GM23248 (cell line): ENCODE measurements around the gene CXCL9. TPM values are rescaled to one million over a fixed set of nuclear protein-coding genes. Genes with fewer than 3 reads are reported as not detected.

Source experiments
- DNase-seq: peaks from one replicate; pipeline ENCODE4 v3.0.0-alpha.2; 2015
- H2AFZ ChIP-seq: fragments of 200-600 bp; sonication (generic); 2 replicates; pipeline ENCODE4 v1.6.1; 2016; ENCODE audit warnings: antibody characterized with exemption
- H3F3A ChIP-seq: fragments of 200-600 bp; sonication (generic); 2 replicates; pipeline ENCODE4 v1.6.1; 2016; ENCODE audit warnings: mild to moderate bottlenecking, antibody characterized with exemption, mixed run types; ENCODE audit not compliant: insufficient read depth
- H3K27ac ChIP-seq: fragments of 200-600 bp; sonication (generic); 2 replicates; pipeline ENCODE4 v1.5.1; 2016; ENCODE audit warnings: mild to moderate bottlenecking
- H3K27me3 ChIP-seq: fragments of 200-600 bp; sonication (generic); replicated peaks from 2 replicates; pipeline ENCODE4 v1.6.1; 2016; ENCODE audit warnings: mild to moderate bottlenecking; ENCODE audit not compliant: insufficient read depth
- H3K36me3 ChIP-seq: fragments of 200-600 bp; sonication (generic); 2 replicates; pipeline ENCODE4 v1.6.1; 2016; ENCODE audit warnings: low read depth, mild to moderate bottlenecking
- H3K4me1 ChIP-seq: fragments of 200-600 bp; sonication (generic); 2 replicates; pipeline ENCODE4 v1.6.1; 2016; ENCODE audit warnings: mild to moderate bottlenecking; ENCODE audit not compliant: insufficient read depth
- H3K4me2 ChIP-seq: fragments of 200-600 bp; sonication (generic); one replicate; pipeline ENCODE4 v1.6.1; 2016; ENCODE audit warnings: mild to moderate bottlenecking; ENCODE audit not compliant: unreplicated experiment
- H3K4me3 ChIP-seq: fragments of 200-600 bp; sonication (generic); 2 replicates; pipeline ENCODE4 v1.5.1; 2016; ENCODE audit warnings: mild to moderate bottlenecking
- H3K79me2 ChIP-seq: fragments of 200-600 bp; sonication (generic); 2 replicates; pipeline ENCODE4 v1.6.1; 2016; ENCODE audit warnings: mild to moderate bottlenecking; ENCODE audit not compliant: insufficient read depth
- H3K9ac ChIP-seq: fragments of 200-600 bp; sonication (generic); 2 replicates; pipeline ENCODE4 v1.6.1; 2016; ENCODE audit warnings: mild to moderate bottlenecking
- H3K9me2 ChIP-seq: fragments of 200-600 bp; sonication (generic); 2 replicates; pipeline ENCODE4 v1.6.1; 2016; ENCODE audit warnings: mixed run types, mild to moderate bottlenecking, moderate library complexity; ENCODE audit not compliant: insufficient read depth
- H3K9me3 ChIP-seq: fragments of 200-600 bp; sonication (generic); one replicate; pipeline ENCODE4 v1.6.1; 2017; ENCODE audit warnings: low read depth
- H4K20me1 ChIP-seq: fragments of 200-600 bp; sonication (generic); 2 replicates; pipeline ENCODE4 v1.6.0; 2016; ENCODE audit not compliant: insufficient read depth
- EZH2 ChIP-seq: fragments of 200-600 bp; sonication (generic); IDR thresholded peaks from 2 replicates; pipeline ENCODE4 v1.6.1; 2018; ENCODE audit warnings: antibody characterized with exemption, mild to moderate bottlenecking; ENCODE audit not compliant: insufficient read depth, poor library complexity, severe bottlenecking
- EZH2phosphoT487 ChIP-seq: fragments of 200-600 bp; sonication (generic); IDR thresholded peaks from 2 replicates; pipeline ENCODE4 v1.6.1; 2018; ENCODE audit warnings: antibody characterized with exemption, moderate library complexity, mild to moderate bottlenecking, low read depth; ENCODE audit not compliant: insufficient read depth
- WGBS, 2 experiments: methylation state at CpG; one replicate each; pipeline ENCODE4 v1.1.6; 2015 to 2017; ENCODE audit warnings: low lambda C conversion rate in 2 of 2, low coverage in 1 of 2; ENCODE audit errors: missing lambda C conversion rate in 2 of 2; 5-methylcytosine and 5-hydroxymethylcytosine counted together
- in situ Hi-C: fragments of 300-500 bp; cut with MboI; formaldehyde crosslinking; loops from 2 replicates; pipeline ENCODE4 v1.15.0; 2020
- polyA plus RNA-seq: library from polyadenylated mRNA; unstranded; fragments of >200 nt; fragmentation: Nextera tagmentation; extraction: Ambion mirVana; gene quantifications from 2 replicates; pipeline ENCODE4 v1.2.1, GENCODE V29; 2016
- total RNA-seq: library from RNA; depleted of rRNA; stranded (reverse); fragments of >200 nt; shearing (Covaris generic); gene quantifications from 2 replicates; pipeline ENCODE4 v1.2.3, GENCODE V29; 2014

Gene CXCL9
- total and polyA plus RNA-seq, 2 experiments from 2014 or later: not detected

DNA sequence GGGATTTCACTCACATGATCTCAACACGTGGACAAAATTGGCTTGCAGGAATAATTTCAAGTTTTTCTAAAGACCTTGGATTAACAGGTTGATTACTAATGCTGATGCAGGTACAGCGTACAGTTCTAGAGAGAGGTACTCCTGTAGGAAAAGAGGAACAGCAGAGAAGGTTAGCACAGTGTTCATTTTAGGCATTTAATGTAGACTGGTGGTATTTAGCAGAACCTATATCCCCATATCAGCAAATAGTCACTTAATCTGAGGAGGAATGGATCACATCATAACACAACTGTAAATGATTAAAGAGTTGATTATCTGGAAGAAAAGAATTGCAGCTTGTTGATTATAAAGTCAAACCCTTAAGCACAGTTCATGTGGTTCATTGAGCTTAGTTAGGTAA is 15.4 kb upstream of the CXCL9 start:
- Histone ChIP-seq H3K4me3 (no peak overlapping the region), H3K9me2 (no peaks in the 10 kb centered on the region), H4K20me1 (no peaks in the 10 kb centered on the region), H3F3A (no peaks in the 10 kb centered on the region), H3K36me3 (no peaks in the 10 kb centered on the region), H3K4me2 (no peak overlapping the region), H3K4me1 (no peaks in the 10 kb centered on the region), H2AFZ (no peak overlapping the region), H3K27me3 (peaks cover 9% of the 10 kb centered on the region; the same call in 1 of the 2 replicates), H3K9ac (no peak overlapping the region), H3K9me3 (no peaks in the 10 kb centered on the region), H3K79me2 (no peaks in the 10 kb centered on the region), H3K27ac (no peak overlapping the region)
- no peak for TF ChIP-seq EZH2
- no peak for TF ChIP-seq EZH2phosphoT487
- 70 to 78% methylated on average over 2 of the region's 2 CpGs for WGBS, 2 experiments
- in situ Hi-C loops: no loop called here
- no peak for DNase-seq

DNA sequence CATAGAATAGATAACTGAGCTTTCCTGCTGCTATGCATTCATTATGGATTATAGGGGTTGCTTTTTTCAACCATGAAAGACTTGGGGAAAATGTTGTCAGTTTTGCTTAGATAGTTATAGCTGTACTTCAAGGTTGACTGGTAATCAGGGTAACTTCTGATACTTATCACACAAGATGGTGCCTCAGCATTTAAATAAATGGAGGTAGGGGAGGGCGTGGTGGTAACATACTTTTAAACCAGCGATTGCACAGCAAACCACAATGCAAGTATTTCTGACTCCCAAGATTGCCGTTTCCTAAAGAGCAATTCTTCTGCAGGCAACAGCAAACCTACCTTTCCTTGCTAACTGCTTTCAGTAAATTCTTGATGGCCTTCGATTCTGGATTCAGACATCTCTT is 14.7 kb upstream of the CXCL9 start:
- H3K79me2 ChIP-seq: no peaks in the 10 kb centered on the region
- no peaks in the 10 kb centered on the region for H3K4me1 ChIP-seq
- DNase-seq: no peak
- peaks cover 9% of the 10 kb centered on the region; the same call in 1 of the 2 replicates for H3K27me3 ChIP-seq
- no peak overlapping the region for H3K4me3 ChIP-seq
- H3F3A ChIP-seq: no peaks in the 10 kb centered on the region
- WGBS, 2 experiments: 58 to 64% methylated on average over 4 of the region's 4 CpGs
- H3K27ac ChIP-seq: no peak overlapping the region
- no peak overlapping the region for H3K4me2 ChIP-seq
- in situ Hi-C loops: no loop called here
- H2AFZ ChIP-seq: no peak overlapping the region
- H3K9me3 ChIP-seq: no peaks in the 10 kb centered on the region
- TF ChIP-seq EZH2phosphoT487 (no peak), EZH2 (no peak)
- H4K20me1 ChIP-seq: no peaks in the 10 kb centered on the region
- no peaks in the 10 kb centered on the region for H3K36me3 ChIP-seq
- H3K9me2 ChIP-seq: no peaks in the 10 kb centered on the region
- no peak overlapping the region for H3K9ac ChIP-seq

DNA sequence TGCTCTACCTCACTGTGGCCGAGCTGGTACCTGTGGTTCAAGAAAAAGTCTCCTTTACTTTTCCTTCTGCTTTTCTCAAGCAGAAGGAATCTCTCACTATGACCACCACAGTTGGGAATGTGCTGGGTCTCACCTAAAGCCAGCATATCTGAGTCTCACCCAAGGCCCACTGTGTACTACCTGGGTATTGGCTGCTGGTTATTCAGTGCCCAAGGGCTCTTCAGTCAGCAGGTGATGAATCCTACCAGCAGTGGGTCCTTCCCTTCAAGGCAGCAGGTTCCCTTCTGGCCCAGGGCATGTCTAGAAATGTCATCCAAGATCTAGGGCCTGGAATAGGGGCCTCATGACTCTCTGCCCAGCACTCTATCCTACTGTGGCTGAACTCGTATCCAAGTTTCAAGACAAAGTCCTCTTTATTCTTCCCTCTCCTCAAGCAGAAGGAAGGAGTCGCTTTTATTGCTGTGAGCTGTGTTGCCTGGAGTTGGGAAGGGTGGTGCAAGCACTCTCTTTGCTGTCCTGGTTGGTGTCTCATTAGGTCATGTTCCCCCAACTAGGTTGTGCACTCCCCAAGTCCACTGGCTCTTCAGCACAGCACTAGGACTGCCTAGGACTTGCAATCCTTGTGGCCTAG is 9.9 kb upstream of the CXCL9 start:
- no peak overlapping the region for H3K4me3 ChIP-seq
- no peak for DNase-seq
- H2AFZ ChIP-seq: no peak overlapping the region
- H3K27me3 ChIP-seq: no peaks in the 10 kb centered on the region
- H3F3A ChIP-seq: peaks cover 18% of the 10 kb centered on the region
- in situ Hi-C loops: no loop called here
- TF ChIP-seq EZH2 (no peak), EZH2phosphoT487 (no peak)
- H3K36me3 ChIP-seq: no peaks in the 10 kb centered on the region
- peaks cover 11% of the 10 kb centered on the region for H3K4me1 ChIP-seq
- H3K9ac ChIP-seq: no peak overlapping the region
- H4K20me1 ChIP-seq: no peaks in the 10 kb centered on the region
- WGBS, 2 experiments: 67 to 73% methylated on average over 3 of the region's 3 CpGs
- no peak overlapping the region for H3K4me2 ChIP-seq
- H3K27ac ChIP-seq: no peak overlapping the region
- H3K9me2 ChIP-seq: no peaks in the 10 kb centered on the region
- no peaks in the 10 kb centered on the region for H3K79me2 ChIP-seq
- H3K9me3 ChIP-seq: no peaks in the 10 kb centered on the region

DNA sequence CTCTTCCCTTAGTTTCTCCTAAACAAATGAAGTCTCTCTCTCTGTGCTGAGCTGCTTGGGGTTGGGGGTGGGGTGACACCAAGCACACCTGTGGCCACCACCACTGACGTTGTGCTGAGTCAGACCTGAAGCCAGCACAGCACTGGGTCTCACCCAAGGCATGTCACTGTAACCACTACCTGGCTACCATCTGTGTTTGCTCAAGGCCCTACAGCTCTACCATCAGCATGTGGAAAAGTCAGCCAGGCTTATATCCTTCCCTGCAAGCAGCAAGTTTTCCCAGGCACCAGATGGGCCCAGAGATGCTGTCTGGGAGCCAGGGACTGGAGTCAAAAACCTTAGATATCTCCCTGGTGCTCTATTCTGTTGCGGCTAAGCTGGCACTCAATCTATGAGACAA is 9.1 kb upstream of the CXCL9 start:
- in situ Hi-C loops: no loop called here
- Histone ChIP-seq H3K9me2 (no peaks in the 10 kb centered on the region), H3K4me1 (peaks cover 18% of the 10 kb centered on the region), H3K27ac (no peak overlapping the region), H2AFZ (no peak overlapping the region), H3K9me3 (no peaks in the 10 kb centered on the region), H3K36me3 (no peaks in the 10 kb centered on the region), H3K79me2 (no peaks in the 10 kb centered on the region), H3F3A (peaks cover 26% of the 10 kb centered on the region), H3K4me3 (no peak overlapping the region), H3K27me3 (no peaks in the 10 kb centered on the region), H4K20me1 (no peaks in the 10 kb centered on the region), H3K4me2 (no peak overlapping the region), H3K9ac (no peak overlapping the region)
- 75 to 84% methylated on average over 2 of the region's 2 CpGs for WGBS, 2 experiments
- TF ChIP-seq EZH2phosphoT487 (no peak), EZH2 (no peak)
- DNase-seq: no peak

DNA sequence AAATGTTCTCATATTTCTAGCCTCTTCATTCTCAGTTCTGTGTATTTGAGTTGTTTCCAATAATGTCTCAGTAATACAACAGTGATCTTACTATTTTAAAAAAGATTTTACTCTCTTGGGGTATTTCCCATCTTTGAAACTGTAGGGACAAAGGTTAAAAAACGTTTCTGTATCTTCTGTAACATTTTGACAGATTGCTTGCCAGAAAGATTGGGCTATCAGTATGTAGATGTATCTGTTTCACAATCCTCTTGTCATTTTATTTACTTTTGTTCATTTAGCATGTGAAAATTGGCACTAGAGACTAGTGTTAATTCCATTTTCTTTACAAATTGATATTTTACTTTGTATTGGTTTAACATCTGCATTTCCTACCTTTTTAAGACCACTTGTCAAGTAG is 6.2 kb upstream of the CXCL9 start:
- Histone ChIP-seq H3K4me3 (no peak overlapping the region), H3K27ac (no peak overlapping the region), H3K27me3 (no peaks in the 10 kb centered on the region), H3F3A (peaks cover 29% of the 10 kb centered on the region), H2AFZ (peak overlapping the region; percentile 39; the same call in 1 of the 2 replicates), H3K79me2 (no peaks in the 10 kb centered on the region), H3K9me2 (no peaks in the 10 kb centered on the region), H3K36me3 (no peaks in the 10 kb centered on the region), H4K20me1 (no peaks in the 10 kb centered on the region), H3K4me1 (peaks cover 21% of the 10 kb centered on the region), H3K9ac (no peak overlapping the region), H3K4me2 (no peak overlapping the region), H3K9me3 (no peaks in the 10 kb centered on the region)
- in situ Hi-C loops: no loop called here
- 15 to 18% methylated on average over 1 of the region's 1 CpG for WGBS, 2 experiments
- no peak for TF ChIP-seq EZH2
- no peak for TF ChIP-seq EZH2phosphoT487
- DNase-seq: no peak
